ENCODE measurements around the gene SUMF1. TPM values are rescaled to one million over a fixed set of nuclear protein-coding genes. Genes with fewer than 3 reads are reported as not detected.

SUMF1 gene
- total RNA-seq, 4 donors from 2014 or later, result 29.1 to 65.9 (median 48.0) TPM

- no peak for DNase-seq
- 71 to 74% methylated on average over 8 of the region's 8 CpGs for WGBS, 2 donors
These were observed 41.2 kb upstream of the SUMF1 start for GRCh38 chr3:4508048-4508981.

GRCh38 chr3:4507024-4507596 is 40.0 kb upstream of the SUMF1 start:
- Histone ChIP-seq H3K9me3 (no peaks in the 10 kb centered on the region), H3K27ac (no peak overlapping the region), H3K4me3 (no peak overlapping the region), H3K27me3 (no peaks in the 10 kb centered on the region), H3K36me3 (no peaks in the 10 kb centered on the region), H3K4me1 (peaks cover 8 to 47% (median 19%) of the 10 kb centered on the region in 3 donors)
- DNase-seq, result no peak
- TF ChIP-seq CTCF (IDR thresholded peaks at IDR 0.05), result no peak
- no peak for TF ChIP-seq POLR2A (IDR thresholded peaks at IDR 0.05)
- WGBS, 2 donors, result 64 to 74% methylated on average over 5 of the region's 5 CpGs
- intact Hi-C loops (cut with DNase I), result no loop called here

More at GRCh38 chr3:4508048-4508981, 41.2 kb upstream of the SUMF1 start:
- intact Hi-C loops (cut with DNase I), result no loop called here
- Histone ChIP-seq H3K4me3 (no peak overlapping the region), H3K4me1 (peaks cover 8 to 55% (median 19%) of the 10 kb centered on the region in 3 donors), H3K36me3 (no peaks in the 10 kb centered on the region), H3K27ac (no peak overlapping the region), H3K9me3 (no peaks in the 10 kb centered on the region), H3K27me3 (no peaks in the 10 kb centered on the region)
- TF ChIP-seq CTCF (IDR thresholded peaks at IDR 0.05), result no peak

- intact Hi-C loops (cut with DNase I), result no loop called here
- H3K27me3 ChIP-seq, result no peaks in the 10 kb centered on the region
- no peaks in the 10 kb centered on the region for H3K9me3 ChIP-seq
- no peak overlapping the region for H3K4me3 ChIP-seq
- TF ChIP-seq POLR2A (IDR thresholded peaks at IDR 0.05), result no peak
- TF ChIP-seq CTCF (IDR thresholded peaks at IDR 0.05), result no peak
- H3K4me1 ChIP-seq, result peaks cover 8 to 47% (median 19%) of the 10 kb centered on the region in 3 donors
- DNase-seq, result no peak
- no peaks in the 10 kb centered on the region for H3K36me3 ChIP-seq
- WGBS, 2 donors, result 80 to 83% methylated on average over 2 of the region's 2 CpGs
- no peak overlapping the region for H3K27ac ChIP-seq
These were observed 39.5 kb upstream of the SUMF1 start for GRCh38 chr3:4506559-4507023.

- intact Hi-C loops (cut with DNase I), result no loop called here
- Histone ChIP-seq H3K27me3 (no peaks in the 10 kb centered on the region), H3K4me1 (peaks cover 8 to 47% (median 19%) of the 10 kb centered on the region in 3 donors), H3K27ac (peak overlapping the region in 3 of 4 donors; percentile 72 to 83 (median 80)), H3K36me3 (no peaks in the 10 kb centered on the region), H3K9me3 (no peaks in the 10 kb centered on the region), H3K4me3 (no peak overlapping the region)
- DNase-seq, result no peak
- 74 to 87% methylated on average over 6 of the region's 6 CpGs for WGBS, 2 donors
- TF ChIP-seq CTCF (IDR thresholded peaks at IDR 0.05) (no peak), POLR2A (IDR thresholded peaks at IDR 0.05) (no peak)
These were observed 38.9 kb upstream of the SUMF1 start for GRCh38 chr3:4505688-4506558.
